H1 (cell line): ENCODE measurements around the gene MOK. TPM values are rescaled to one million over a fixed set of nuclear protein-coding genes. Genes with fewer than 3 reads are reported as not detected.
A peak's percentile ranks its signal among the peaks of the same experiment; 100 is the strongest.

ENCODE experiments used
- CHD7 ChIP-seq: fragments of 300-600 bp; sonication (generic); IDR thresholded peaks from 2 replicates; pipeline ENCODE4 v1.7.1; 2012; ENCODE audit warnings: low read length, moderate library complexity, mild to moderate bottlenecking, inconsistent platforms; ENCODE audit not compliant: insufficient replicate concordance
- CTCF ChIP-seq, 3 experiments: IDR thresholded peaks; 1 replicate in 2 of 3; 2 replicates in 1 of 3; pipeline versions ENCODE4 v1.5.1 to v1.6.1; 2011; ENCODE audit warnings: low read length in 3 of 3, mild to moderate bottlenecking in 3 of 3, inconsistent platforms in 2 of 3, low read depth in 1 of 3, moderate library complexity in 1 of 3; ENCODE audit not compliant: insufficient read depth in 1 of 3; ENCODE audit errors: control extremely low read depth in 1 of 3
- TBP ChIP-seq: IDR thresholded peaks from 2 replicates; pipeline ENCODE4 v1.6.1; 2011; ENCODE audit warnings: low read depth, low read length, improper control_type of control experiment
- polyA plus RNA-seq, 7 experiments: library from polyadenylated mRNA; depleted of rRNA in 3 of 7; stranded (reverse) in 5 of 7; unstranded in 2 of 7; fragments of >200 nt in 5 of 7; fragments of 200-250 nt in 2 of 7; gene quantifications; 1 replicate in 5 of 7; 2 replicates in 1 of 7; 4 replicates in 1 of 7; pipeline versions ENCODE4 v1.2.1 to v1.2.3, GENCODE V29; 2011 to 2013; ENCODE audit warnings: missing spikeins in 2 of 7, mixed read lengths in 2 of 7
- total RNA-seq: library from RNA; stranded (reverse); fragmentation: NEBNext Ultra II Directional; extraction: Animal tissue kit (Norgen Biotek cat#: 25700); gene quantifications from 2 replicates; pipeline ENCODE4 v1.2.1, GENCODE V29; 2021

The MOK gene
- total and polyA plus RNA-seq, 2 of the 8 experiments (the other 6 are each of a cell fraction or from before 2014, with no cell fraction given), result 2.1 to 2.5 TPM

- TF ChIP-seq CTCF (IDR thresholded peaks at IDR 0.05; ENCODE audit: control extremely low read depth in 1 of 3, insufficient read depth in 1 of 3, low read depth in 1 of 3, low read length in 3 of 3), result peak; percentile 6 to 16 (median 15); a peak in 3 of 4 replicates
- TF ChIP-seq CHD7, result no peak
- TF ChIP-seq TBP, result peak; percentile 100
- TF ChIP-seq, all 59 proteins: peak for 25
Measured at GRCh38 chr14:102316743-102317563, 12.0 kb upstream of the MOK start (continued).
